Neuron (in vitro differentiated cells): ENCODE data around the gene ABHD12.

Experiments used
- H2AFZ ChIP-seq: one replicate; pipeline ENCODE4 v1.6.1; 2013; ENCODE audit warnings: low read depth, mild to moderate bottlenecking, inconsistent platforms, low read length, moderate library complexity
- H3K27me3 ChIP-seq: one replicate; pipeline ENCODE4 v1.6.1; 2013; ENCODE audit warnings: low read length; ENCODE audit not compliant: insufficient read depth
- H3K36me3 ChIP-seq: one replicate; pipeline ENCODE4 v1.6.1; 2013; ENCODE audit warnings: low read length; ENCODE audit not compliant: insufficient read depth
- H3K4me1 ChIP-seq: one replicate; pipeline ENCODE4 v1.6.1; 2013; ENCODE audit warnings: low read length; ENCODE audit not compliant: insufficient read depth
- H3K4me3 ChIP-seq: 2 replicates; pipeline ENCODE4 v1.5.1; 2013; ENCODE audit warnings: mild to moderate bottlenecking, low read length, moderate library complexity
- H3K9me3 ChIP-seq: one replicate; pipeline ENCODE4 v1.6.1; 2013; ENCODE audit warnings: low read length

ABHD12 gene

DNA sequence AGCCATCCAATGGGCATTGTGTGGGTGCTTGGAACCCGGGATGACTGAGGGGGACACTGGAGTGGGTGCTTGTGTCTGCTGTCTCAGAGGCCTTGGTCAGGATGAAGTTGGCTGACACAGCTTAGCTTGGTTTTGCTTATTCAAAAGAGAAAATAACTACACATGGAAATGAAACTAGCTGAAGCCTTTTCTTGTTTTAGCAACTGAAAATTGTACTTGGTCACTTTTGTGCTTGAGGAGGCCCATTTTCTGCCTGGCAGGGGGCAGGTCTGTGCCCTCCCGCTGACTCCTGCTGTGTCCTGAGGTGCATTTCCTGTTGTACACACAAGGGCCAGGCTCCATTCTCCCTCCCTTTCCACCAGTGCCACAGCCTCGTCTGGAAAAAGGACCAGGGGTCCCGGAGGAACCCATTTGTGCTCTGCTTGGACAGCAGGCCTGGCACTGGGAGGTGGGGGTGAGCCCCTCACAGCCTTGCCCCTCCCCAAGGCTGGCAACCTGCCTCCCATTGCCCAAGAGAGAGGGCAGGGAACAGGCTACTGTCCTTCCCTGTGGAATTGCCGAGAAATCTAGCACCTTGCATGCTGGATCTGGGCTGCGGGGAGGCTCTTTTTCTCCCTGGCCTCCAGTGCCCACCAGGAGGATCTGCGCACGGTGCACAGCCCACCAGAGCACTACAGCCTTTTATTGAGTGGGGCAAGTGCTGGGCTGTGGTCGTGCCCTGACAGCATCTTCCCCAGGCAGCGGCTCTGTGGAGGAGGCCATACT, 93.3 kb downstream of the ABHD12 start:
- no peaks in the 10 kb centered on the region for H3K4me1 ChIP-seq
- H3K4me3 ChIP-seq: no peak overlapping the region
- H2AFZ ChIP-seq: no peak overlapping the region
- no peaks in the 10 kb centered on the region for H3K27me3 ChIP-seq
- no peaks in the 10 kb centered on the region for H3K9me3 ChIP-seq
- H3K36me3 ChIP-seq: peaks cover 50% of the 10 kb centered on the region

DNA sequence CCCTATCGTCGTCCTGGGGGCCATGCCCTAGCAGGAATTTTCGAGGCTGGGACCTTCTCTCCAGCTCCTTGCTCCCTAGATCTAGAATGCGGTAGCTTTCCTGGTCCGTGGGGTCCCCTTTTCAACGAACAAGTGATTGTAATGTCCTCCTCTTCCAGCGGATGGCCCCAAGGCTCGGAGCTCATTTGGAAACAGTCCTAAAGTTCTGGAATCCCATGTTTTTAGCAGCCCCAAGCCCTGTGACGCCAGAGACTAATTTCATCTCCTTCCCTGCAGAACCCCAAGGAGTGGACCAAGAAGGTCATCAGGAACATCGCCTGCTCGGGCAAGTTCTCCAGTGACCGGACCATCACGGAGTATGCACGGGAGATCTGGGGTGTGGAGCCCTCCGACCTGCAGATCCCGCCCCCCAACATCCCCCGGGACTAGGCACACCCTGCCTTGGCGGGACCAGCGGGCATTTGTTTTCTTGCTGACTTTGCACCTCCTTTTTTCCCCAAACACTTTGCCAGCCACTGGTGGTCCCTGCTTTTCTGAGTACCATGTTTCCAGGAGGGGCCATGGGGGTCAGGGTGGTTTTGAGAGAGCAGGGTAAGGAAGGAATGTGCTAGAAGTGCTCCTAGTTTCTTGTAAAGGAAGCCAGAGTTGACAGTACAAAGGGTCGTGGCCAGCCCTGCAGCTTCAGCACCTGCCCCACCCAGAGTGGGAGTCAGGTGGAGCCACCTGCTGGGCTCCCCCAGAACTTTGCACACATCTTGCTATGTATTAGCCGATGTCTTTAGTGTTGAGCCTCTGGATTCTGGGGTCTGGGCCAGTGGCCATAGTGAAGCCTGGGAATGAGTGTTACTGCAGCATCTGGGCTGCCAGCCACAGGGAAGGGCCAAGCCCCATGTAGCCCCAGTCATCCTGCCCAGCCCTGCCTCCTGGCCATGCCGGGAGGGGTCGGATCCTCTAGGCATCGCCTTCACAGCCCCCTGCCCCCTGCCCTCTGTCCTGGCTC, 94.2 kb downstream of the ABHD12 start:
- Histone ChIP-seq H3K9me3 (no peaks in the 10 kb centered on the region), H3K36me3 (peaks cover 53% of the 10 kb centered on the region), H3K27me3 (no peaks in the 10 kb centered on the region), H2AFZ (no peak overlapping the region), H3K4me1 (no peaks in the 10 kb centered on the region), H3K4me3 (no peak overlapping the region)

DNA sequence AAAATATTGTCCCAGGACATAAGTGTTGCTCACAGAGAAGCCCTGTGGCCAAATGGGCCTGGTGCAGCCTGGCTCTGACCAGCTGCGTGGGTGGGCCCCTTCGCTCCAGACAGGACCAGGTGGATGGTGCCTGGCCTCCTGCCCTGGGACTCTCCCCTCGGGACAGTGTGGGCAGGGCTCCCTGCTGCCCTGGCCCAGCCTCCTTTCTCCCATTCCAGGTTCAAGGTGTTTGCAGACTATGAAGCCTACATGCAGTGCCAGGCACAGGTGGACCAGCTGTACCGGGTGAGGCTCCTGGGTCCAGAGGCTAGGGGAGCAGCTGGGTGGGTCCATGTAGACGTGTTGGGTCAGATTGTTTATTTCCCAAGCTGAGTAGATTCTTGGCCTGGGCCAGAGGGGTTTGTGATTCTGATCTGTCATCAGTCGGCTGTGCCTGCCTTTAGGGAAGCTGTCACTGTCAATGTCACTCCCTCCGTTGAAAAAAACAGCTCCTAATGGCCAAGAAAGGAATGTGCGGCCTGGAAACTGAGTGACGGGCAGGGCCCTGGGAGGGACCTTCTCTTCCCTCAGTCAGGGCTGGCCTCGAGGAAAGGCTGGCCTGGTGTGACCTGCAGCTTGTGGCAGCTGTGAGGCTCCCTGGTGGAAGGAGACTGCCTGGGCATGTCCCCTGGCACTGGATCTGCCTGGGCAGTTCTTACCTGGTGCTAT, 95.1 kb downstream of the ABHD12 start:
- Histone ChIP-seq H3K9me3 (no peaks in the 10 kb centered on the region), H2AFZ (no peak overlapping the region), H3K27me3 (no peaks in the 10 kb centered on the region), H3K4me1 (no peaks in the 10 kb centered on the region), H3K4me3 (no peak overlapping the region), H3K36me3 (peaks cover 60% of the 10 kb centered on the region)

DNA sequence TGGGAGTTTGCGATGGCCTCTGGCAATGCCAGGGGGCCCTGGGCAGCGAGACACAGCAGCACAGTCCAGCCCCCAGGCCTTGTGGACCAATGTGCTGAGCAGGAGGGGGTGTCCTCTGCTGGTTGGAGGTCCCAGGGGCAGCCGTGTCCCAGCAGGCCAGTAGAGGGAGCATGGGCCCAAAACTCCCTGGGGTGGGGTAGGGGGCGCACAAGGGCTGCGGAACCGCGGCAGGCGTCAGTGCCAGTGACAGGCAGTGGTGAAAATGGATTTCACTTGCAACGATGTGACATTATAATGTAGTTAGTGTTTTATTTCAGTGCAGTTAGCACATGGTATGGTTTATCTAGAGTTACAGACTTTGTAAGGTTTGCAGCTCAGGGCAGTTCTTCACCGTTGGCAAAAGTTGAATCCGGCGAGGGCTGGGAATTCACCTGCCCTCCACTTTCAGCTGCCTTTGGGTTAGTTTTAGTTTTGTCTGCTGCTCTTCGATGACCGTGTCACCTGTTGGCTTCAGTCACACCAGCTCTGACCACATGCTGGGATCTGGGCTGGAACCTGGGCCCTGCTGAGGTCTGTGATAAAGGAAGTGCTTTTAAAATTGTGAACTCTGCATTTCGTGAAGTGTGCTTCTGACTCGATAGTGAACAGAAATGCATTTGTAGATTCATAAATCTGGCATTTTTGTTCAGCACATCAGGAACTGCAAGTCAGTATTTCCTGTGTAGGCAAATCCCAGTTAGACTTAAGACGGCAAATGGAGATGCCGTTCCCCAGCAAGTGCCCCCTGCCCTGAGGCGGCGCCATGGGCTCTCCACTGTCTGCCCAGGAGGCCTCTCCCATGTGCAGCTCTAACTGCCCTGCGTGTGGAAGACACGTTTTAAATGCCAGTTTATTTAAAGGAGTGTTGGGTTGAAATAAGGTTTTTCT, 95.9 kb downstream of the ABHD12 start:
- peaks cover 67% of the 10 kb centered on the region for H3K36me3 ChIP-seq
- no peak overlapping the region for H3K4me3 ChIP-seq
- H3K9me3 ChIP-seq: no peaks in the 10 kb centered on the region
- H3K27me3 ChIP-seq: no peaks in the 10 kb centered on the region
- H3K4me1 ChIP-seq: no peaks in the 10 kb centered on the region
- no peak overlapping the region for H2AFZ ChIP-seq

DNA sequence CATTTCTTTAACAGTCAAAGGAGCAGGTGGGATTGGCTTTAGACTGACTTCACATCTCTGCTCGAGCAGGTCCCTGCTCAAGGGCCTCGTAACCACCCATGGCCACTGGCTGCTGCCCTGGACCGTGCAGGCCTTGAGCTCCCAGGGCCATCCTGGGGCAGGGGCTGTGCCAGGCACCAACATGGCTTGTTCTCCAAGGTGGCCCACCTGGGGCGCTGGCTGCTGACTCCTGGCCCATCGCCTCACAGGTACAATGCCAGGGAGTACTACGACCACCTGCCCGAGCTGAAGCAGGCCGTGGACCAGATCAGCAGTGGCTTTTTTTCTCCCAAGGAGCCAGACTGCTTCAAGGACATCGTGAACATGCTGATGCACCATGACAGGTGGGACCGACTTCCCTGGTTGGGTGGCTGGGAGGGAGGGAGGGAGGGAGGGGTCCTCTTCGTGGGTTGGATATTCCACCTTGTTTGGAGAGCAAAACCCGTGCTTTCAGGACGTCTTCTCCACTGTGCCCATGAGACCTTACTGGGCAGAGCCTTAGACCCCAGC, 96.7 kb downstream of the ABHD12 start:
- Histone ChIP-seq H3K27me3 (no peaks in the 10 kb centered on the region), H3K36me3 (peaks cover 72% of the 10 kb centered on the region)

GRCh38 chr20:25293507-25293906, 97.1 kb downstream of the ABHD12 start:
- no peak overlapping the region for H3K4me3 ChIP-seq
- no peak overlapping the region for H2AFZ ChIP-seq
- no peaks in the 10 kb centered on the region for H3K4me1 ChIP-seq
- no peaks in the 10 kb centered on the region for H3K27me3 ChIP-seq
- no peaks in the 10 kb centered on the region for H3K9me3 ChIP-seq
- H3K36me3 ChIP-seq: peaks cover 75% of the 10 kb centered on the region

More for the DNA sequence above, 96.7 kb downstream of the ABHD12 start:
- Histone ChIP-seq H3K4me1 (no peaks in the 10 kb centered on the region), H3K9me3 (no peaks in the 10 kb centered on the region), H3K4me3 (no peak overlapping the region), H2AFZ (no peak overlapping the region)

- H3K36me3 ChIP-seq: peaks cover 80% of the 10 kb centered on the region
- H3K9me3 ChIP-seq: no peaks in the 10 kb centered on the region
- H3K4me3 ChIP-seq: no peak overlapping the region
- no peaks in the 10 kb centered on the region for H3K27me3 ChIP-seq
- H2AFZ ChIP-seq: no peak overlapping the region
- H3K4me1 ChIP-seq: no peaks in the 10 kb centered on the region
Observed at GRCh38 chr20:25292176-25292891, 98.3 kb downstream of the ABHD12 start.

DNA sequence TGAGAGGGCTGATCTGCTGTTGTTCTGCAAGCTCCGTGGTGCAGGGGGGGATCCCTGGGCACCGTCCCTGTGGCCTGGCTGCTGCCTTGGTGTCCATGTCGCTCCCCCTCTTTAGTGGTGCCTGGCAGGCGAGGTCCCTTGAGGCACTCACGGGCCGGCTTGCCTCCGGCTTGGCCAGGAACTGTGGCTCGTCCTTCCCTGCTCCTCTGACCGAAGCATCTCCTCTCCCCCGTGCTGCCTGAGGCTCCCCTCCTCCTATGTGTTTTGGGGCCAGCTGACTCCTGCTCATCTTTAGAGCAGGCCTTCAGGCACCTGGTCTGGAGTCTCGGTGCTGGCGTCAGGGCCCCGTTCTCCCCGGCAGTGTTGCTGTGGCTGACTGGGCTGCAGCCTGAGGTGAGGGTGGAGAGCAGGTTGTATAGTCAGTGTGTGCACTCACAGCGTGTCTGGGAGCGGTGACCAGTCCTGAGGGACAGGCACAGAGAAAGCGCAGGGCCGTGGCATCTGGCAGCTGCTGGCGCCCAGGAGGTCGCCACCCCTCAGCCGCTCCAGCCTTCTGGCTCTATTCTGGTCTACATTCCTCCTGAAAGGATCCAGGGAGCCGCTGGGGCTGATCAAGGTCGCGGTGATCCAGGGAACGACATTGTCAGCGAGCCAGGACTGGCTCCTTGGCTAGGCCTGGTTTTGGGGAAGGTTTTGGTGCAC, 99.1 kb downstream of the ABHD12 start:
- Histone ChIP-seq H3K27me3 (no peaks in the 10 kb centered on the region), H3K9me3 (no peaks in the 10 kb centered on the region), H3K4me1 (no peaks in the 10 kb centered on the region), H3K36me3 (peaks cover 80% of the 10 kb centered on the region), H3K4me3 (no peak overlapping the region), H2AFZ (no peak overlapping the region)

DNA sequence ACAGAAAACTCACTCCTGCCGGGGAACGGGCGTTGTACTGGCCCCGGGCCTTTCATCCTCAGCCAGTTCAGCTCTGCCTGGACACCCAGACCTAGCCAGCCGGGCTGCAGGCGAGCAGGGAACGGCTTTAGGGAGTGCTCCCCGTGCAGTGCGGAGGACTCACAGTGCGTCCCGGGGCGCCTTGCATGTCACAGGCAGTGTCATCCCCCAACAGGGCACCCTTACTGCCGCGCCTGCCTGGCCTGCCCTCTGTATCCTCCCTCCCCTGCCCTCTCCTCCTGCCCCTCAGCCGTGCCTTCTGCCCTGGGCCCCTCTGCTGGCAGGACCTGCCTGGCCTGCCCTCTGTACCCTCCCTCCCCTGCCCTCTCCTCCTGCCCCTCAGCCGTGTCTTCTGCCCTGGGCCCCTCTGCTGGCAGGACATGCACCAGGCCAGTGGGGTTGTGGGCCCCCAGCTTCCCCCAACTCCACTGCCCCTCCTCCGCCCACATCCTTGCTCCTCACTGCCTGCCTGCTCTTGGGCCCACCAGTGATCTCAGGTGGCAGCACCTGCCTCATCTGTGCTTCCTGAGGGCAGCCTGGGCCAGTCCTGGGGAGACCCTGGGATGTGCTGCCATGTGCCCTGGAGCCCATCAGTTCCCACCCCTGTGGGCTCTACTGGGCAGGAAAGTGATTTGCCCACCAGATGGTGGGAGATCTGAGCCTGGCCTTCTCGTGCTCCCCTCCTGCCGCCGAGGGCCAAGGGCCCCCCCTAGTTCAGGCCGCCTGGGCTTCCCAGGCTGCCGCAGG, 99.8 kb downstream of the ABHD12 start:
- H3K4me3 ChIP-seq: no peak overlapping the region
- H2AFZ ChIP-seq: no peak overlapping the region
- H3K36me3 ChIP-seq: peaks cover 80% of the 10 kb centered on the region
- H3K9me3 ChIP-seq: no peaks in the 10 kb centered on the region
- no peaks in the 10 kb centered on the region for H3K27me3 ChIP-seq
- no peaks in the 10 kb centered on the region for H3K4me1 ChIP-seq

- H3K36me3 ChIP-seq: peaks cover 82% of the 10 kb centered on the region
- H3K9me3 ChIP-seq: no peaks in the 10 kb centered on the region
- no peak overlapping the region for H3K4me3 ChIP-seq
- H2AFZ ChIP-seq: no peak overlapping the region
- no peaks in the 10 kb centered on the region for H3K27me3 ChIP-seq
- no peaks in the 10 kb centered on the region for H3K4me1 ChIP-seq
Observed at GRCh38 chr20:25289886-25290597, 100.6 kb downstream of the ABHD12 start.
